ENCODE measurements around the gene MEG3.

The MEG3 gene

DNA sequence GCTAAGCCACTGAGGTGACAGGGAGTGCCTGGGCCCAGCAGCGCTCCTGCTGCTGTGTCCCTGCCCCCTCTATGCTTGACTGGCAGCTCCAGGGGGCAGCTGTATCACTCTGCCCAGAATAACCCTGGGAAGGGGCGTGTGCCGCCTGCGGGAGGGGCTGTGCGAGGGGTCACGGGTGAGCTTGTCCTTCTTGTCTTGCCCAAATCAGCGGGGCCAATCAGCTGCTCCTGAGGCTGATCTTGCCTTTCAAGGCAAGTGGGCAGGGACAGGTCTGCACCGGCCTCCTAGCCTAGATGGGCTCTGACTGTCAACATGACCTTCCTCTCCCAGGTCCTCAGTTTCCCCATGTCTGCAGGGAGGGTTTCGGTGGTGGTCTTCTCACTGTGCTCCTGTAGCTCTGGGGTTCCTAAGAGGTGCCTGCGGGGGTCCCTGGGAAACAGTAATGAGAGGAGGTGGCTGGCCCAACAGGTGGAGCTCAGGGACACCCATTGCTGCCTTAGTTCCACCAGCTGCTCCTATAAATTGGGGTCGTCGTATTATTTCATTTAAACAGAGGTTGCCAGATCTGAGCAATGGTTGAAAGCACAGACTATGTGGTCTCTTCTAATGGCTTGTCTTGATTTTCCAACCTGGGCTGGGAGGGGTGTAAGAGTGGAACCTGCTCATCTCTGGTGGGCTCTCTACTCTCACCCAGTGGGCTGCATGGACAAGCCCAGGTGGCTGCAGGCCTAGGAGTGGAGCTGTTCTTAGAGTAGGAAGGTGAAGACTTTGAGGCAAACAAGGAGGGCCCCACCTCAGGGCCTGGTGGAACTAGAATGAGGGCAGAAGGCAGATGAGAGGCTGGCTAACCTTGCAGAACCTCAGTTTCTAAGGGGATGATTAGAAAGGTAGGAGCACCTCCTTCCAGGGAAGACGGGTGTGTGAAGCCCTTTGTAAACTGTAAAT, 65.9 kb downstream of the MEG3 start:
- no peak overlapping the region for H3K9ac ChIP-seq (ENCODE audit: low read length)
- H3K4me1 ChIP-seq (ENCODE audit: control insufficient read depth, insufficient read depth, low read length), result no peaks in the 10 kb centered on the region
- no peaks in the 10 kb centered on the region for H3K27me3 ChIP-seq (ENCODE audit: control insufficient read depth, insufficient read depth, low read length)
- H3K4me3 ChIP-seq (ENCODE audit: low read length), result no peak overlapping the region
- H3K36me3 ChIP-seq (ENCODE audit: control insufficient read depth, insufficient read depth, low read length), result no peaks in the 10 kb centered on the region
- H3K27ac ChIP-seq (ENCODE audit: low read depth, low read length), result no peak overlapping the region

DNA sequence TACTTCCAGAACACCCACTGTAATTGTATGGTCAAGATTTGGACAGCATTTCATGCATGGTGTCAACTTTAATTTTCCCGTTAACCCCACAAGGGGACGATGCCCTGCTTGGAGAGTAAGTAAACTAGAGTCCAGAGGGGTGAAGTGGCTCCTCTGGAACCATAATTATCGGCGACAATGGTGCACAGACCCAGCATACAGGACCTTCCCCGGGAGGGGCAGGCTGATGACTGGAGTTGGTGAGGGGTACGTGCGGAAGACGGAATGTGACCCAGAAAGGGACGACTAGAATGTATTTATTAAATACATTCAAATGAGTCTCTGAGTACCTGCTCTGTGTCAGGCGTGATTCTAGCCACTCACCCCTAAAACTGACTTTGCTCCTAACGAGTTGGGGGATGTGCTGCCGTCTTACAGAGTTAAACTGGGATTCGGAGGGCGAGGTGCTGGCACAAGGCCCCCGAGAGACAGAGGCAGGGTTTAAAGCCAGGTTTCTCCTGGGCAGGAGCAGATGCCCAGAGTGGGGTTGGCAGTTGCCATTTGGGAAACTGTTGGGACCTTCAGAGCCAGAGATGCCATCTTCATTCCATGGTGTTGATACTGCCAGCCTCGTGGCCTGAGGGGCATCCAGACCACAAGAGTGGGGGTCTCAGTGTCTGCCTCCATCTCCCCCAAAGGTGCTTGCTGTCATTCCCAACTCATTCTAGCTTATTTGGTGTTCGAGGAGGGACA, 66.7 kb downstream of the MEG3 start:
- Histone ChIP-seq H3K36me3 (ENCODE audit: control insufficient read depth, insufficient read depth, low read length) (no peaks in the 10 kb centered on the region), H3K27me3 (ENCODE audit: control insufficient read depth, insufficient read depth, low read length) (no peaks in the 10 kb centered on the region), H3K27ac (ENCODE audit: low read depth, low read length) (no peak overlapping the region), H3K4me3 (ENCODE audit: low read length) (no peak overlapping the region), H3K4me1 (ENCODE audit: control insufficient read depth, insufficient read depth, low read length) (no peaks in the 10 kb centered on the region), H3K9ac (ENCODE audit: low read length) (no peak overlapping the region)

DNA sequence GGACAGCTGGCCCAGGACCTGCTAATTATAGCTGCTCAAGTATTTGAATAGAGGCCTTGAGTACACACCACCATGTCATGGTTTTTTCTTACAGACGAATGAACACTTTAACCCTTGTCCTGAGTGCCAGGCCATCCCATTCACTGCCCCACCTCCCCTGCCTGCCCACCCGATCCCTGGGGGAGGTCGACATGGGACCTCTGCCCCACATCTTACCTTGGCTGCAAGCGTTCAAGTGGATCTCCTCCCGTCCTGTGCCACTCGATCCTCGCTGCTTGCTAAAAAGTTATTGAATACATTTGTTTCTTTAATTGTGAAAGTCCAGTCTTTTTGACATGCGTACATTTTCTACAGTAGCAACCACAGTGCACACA, 67.3 kb downstream of the MEG3 start:
- H3K4me1 ChIP-seq (ENCODE audit: control insufficient read depth, insufficient read depth, low read length), result no peaks in the 10 kb centered on the region
- H3K9ac ChIP-seq (ENCODE audit: low read length), result no peak overlapping the region
- no peak overlapping the region for H3K27ac ChIP-seq (ENCODE audit: low read depth, low read length)
- no peak overlapping the region for H3K4me3 ChIP-seq (ENCODE audit: low read length)
- H3K27me3 ChIP-seq (ENCODE audit: control insufficient read depth, insufficient read depth, low read length), result no peaks in the 10 kb centered on the region
- no peaks in the 10 kb centered on the region for H3K36me3 ChIP-seq (ENCODE audit: control insufficient read depth, insufficient read depth, low read length)

DNA sequence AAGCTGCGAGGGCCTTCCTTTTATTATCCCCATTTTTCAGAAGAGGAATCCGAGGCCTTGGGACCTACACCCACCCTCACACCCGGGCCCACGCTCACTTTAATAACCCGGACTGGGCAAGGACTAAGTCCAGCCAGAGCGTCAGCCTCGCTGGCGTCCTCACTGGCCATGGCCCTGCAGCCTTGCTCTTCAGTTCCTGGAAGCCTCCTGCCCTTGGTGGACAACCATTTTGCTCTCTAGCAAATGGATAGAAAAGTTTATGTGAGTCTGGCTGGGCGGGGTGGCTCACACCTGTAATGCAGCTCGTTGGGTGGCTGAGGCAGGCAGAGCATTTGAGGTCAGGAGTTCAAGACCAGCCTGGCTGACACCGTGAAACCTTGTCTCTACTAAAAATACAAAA, 67.8 kb downstream of the MEG3 start:
- H3K4me1 ChIP-seq (ENCODE audit: control insufficient read depth, insufficient read depth, low read length), result no peaks in the 10 kb centered on the region
- no peak overlapping the region for H3K9ac ChIP-seq (ENCODE audit: low read length)
- no peak overlapping the region for H3K27ac ChIP-seq (ENCODE audit: low read depth, low read length)
- H3K36me3 ChIP-seq (ENCODE audit: control insufficient read depth, insufficient read depth, low read length), result no peaks in the 10 kb centered on the region
- no peak overlapping the region for H3K4me3 ChIP-seq (ENCODE audit: low read length)
- no peaks in the 10 kb centered on the region for H3K27me3 ChIP-seq (ENCODE audit: control insufficient read depth, insufficient read depth, low read length)

DNA sequence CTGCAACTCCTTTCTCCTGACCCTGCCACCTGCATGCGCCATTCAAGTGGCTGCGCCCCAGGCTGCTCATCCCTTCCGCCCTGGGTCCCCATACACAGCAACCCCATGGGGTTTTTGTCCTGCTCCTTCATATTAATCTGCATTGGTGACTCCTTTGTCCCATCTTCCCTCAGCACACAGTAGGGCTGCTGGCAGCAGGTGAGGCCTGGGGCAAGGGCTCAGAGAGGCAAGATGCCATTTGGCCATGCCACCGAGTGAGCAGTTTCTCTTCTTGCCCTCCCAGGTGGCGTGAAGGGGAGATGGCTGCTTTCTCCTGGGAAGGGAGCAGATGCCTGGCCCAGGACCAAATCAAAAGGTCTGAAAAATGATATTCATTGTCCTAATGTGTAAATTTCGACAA, 68.5 kb downstream of the MEG3 start:
- Histone ChIP-seq H3K27ac (ENCODE audit: low read depth, low read length) (no peak overlapping the region), H3K4me1 (ENCODE audit: control insufficient read depth, insufficient read depth, low read length) (no peaks in the 10 kb centered on the region), H3K4me3 (ENCODE audit: low read length) (no peak overlapping the region), H3K36me3 (ENCODE audit: control insufficient read depth, insufficient read depth, low read length) (no peaks in the 10 kb centered on the region), H3K27me3 (ENCODE audit: control insufficient read depth, insufficient read depth, low read length) (no peaks in the 10 kb centered on the region), H3K9ac (ENCODE audit: low read length) (no peak overlapping the region)

DNA sequence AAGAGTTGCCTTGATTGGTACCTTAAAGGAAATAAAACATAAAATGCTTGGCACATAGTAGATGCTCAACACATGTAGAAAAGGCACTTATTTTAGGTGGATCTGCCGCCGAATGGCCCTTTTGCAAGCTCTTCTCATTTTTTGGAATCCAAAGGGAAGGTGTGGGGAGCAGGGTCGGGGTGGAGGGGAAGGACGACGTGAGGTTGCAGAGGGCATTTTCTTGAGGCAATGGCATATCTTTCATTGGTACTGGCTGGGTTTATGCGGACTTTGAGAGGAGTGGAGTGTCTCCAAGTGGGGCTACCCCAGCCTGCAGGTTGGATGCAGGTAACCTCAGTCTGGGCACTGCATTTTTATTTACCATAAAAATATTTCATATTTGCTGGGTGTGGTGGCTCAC, 69.5 kb downstream of the MEG3 start:
- Histone ChIP-seq H3K9ac (ENCODE audit: low read length) (no peak overlapping the region), H3K4me3 (ENCODE audit: low read length) (no peak overlapping the region), H3K4me1 (ENCODE audit: control insufficient read depth, insufficient read depth, low read length) (no peaks in the 10 kb centered on the region), H3K36me3 (ENCODE audit: control insufficient read depth, insufficient read depth, low read length) (no peaks in the 10 kb centered on the region), H3K27me3 (ENCODE audit: control insufficient read depth, insufficient read depth, low read length) (no peaks in the 10 kb centered on the region), H3K27ac (ENCODE audit: low read depth, low read length) (no peak overlapping the region)

DNA sequence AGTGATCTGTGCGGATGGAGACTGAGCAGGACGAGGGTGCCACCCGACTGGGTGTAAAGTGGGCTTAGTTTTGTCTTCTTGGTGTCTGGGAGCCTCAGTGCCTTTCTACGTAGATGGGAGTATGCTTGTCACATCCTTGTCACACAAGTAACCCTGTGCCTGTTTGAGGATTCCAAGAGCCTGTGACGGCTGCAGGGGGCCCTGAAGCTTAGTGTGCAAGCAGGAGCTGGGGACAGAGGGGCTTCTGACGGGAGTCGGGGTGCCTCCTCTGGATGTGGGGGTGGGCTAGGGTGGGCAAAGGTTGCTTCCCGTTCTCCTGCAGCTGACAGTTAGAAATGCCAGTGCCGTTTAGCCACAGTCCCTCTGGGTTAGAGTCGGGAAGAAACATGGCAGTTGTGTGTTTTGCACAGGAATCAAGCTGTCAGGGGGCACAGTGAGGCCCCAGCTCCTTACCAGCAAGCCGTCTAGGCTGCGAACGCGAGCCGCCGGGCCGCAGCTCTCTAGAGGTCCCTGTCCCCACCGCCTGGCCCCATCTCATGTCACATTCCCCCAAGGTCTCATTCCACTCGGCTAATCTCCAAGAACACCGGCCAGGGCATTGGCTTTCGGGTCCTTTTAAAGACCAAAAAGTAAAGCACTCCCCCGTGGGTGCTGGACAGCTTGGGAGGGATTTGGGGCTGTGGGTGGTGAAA, 70.6 kb downstream of the MEG3 start:
- Histone ChIP-seq H3K36me3 (ENCODE audit: control insufficient read depth, insufficient read depth, low read length) (no peaks in the 10 kb centered on the region), H3K4me1 (ENCODE audit: control insufficient read depth, insufficient read depth, low read length) (no peaks in the 10 kb centered on the region), H3K27me3 (ENCODE audit: control insufficient read depth, insufficient read depth, low read length) (no peaks in the 10 kb centered on the region), H3K4me3 (ENCODE audit: low read length) (no peak overlapping the region), H3K27ac (ENCODE audit: low read depth, low read length) (no peak overlapping the region), H3K9ac (ENCODE audit: low read length) (no peak overlapping the region)

DNA sequence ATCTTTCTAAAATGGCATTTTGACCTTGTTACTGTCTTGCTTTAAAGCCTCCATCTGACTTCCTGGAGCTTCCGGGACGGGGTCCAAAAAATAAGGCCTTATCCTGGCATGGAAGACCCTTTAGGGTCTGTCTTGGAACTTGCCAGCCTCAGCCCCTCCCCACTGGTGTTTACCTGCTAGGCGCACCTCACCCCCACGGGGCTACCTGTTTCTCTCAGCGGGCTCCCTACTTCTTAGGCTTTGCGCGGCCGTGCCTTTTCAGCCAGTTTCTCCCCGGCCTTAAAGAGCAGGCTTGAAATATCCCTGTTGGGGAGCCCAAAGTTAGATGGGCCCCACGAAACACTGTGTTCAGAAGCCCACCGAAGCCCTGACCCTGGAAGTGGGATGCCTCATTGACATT, 72.5 kb downstream of the MEG3 start:
- Histone ChIP-seq H3K9ac (ENCODE audit: low read length) (no peak overlapping the region), H3K27ac (ENCODE audit: low read depth, low read length) (no peak overlapping the region), H3K36me3 (ENCODE audit: control insufficient read depth, insufficient read depth, low read length) (no peaks in the 10 kb centered on the region), H3K4me3 (ENCODE audit: low read length) (no peak overlapping the region), H3K27me3 (ENCODE audit: control insufficient read depth, insufficient read depth, low read length) (no peaks in the 10 kb centered on the region), H3K4me1 (ENCODE audit: control insufficient read depth, insufficient read depth, low read length) (no peaks in the 10 kb centered on the region)

DNA sequence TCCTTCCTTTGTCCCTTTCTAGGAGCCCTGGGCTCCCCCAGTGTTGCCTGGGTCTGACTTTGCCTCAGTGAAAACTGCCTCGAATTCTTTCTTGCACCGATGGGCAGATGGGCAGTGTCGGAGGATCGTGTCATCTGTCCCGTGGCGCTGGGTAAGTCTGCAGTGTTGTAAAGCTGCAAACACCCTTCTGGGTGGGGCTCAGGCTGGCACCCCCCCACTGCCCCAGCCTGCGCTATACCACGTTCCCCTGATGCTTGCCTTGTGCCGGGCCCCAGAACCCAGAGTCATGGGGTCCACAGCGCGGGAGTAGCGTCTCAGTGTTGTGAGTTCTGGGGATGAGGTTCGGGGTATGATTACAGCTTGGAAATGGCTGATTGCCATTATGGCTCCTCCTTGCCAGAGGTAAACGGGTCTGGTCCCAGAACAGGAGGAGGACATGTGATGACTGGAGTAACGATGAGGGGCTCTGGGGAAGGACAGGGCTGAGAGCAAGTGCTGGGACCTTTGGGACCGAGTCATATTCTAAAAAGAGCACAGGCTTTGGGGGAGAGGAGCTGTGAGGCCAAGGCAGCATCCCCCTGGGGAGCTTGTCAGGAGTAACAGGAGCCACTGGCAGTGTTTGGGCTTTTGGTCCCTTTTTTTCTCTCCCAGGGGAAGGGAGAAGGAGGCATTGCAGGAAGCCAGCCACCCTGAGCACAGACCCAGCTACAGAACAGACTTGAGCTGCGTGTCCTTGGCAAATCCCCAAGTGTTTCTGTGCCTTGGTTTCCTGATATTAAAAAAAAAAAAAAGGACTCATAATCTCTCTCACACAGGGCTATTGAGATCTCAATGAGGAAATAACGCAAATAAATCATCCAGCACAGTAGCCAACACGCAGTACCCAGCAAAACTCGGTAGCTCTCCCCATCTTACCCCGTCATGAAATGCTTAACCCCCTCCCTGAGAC, 73.3 kb downstream of the MEG3 start:
- H3K4me1 ChIP-seq (ENCODE audit: control insufficient read depth, insufficient read depth, low read length), result no peaks in the 10 kb centered on the region
- no peaks in the 10 kb centered on the region for H3K36me3 ChIP-seq (ENCODE audit: control insufficient read depth, insufficient read depth, low read length)
- no peak overlapping the region for H3K9ac ChIP-seq (ENCODE audit: low read length)
- H3K27me3 ChIP-seq (ENCODE audit: control insufficient read depth, insufficient read depth, low read length), result no peaks in the 10 kb centered on the region
- H3K27ac ChIP-seq (ENCODE audit: low read depth, low read length), result no peak overlapping the region
- no peak overlapping the region for H3K4me3 ChIP-seq (ENCODE audit: low read length)

DNA sequence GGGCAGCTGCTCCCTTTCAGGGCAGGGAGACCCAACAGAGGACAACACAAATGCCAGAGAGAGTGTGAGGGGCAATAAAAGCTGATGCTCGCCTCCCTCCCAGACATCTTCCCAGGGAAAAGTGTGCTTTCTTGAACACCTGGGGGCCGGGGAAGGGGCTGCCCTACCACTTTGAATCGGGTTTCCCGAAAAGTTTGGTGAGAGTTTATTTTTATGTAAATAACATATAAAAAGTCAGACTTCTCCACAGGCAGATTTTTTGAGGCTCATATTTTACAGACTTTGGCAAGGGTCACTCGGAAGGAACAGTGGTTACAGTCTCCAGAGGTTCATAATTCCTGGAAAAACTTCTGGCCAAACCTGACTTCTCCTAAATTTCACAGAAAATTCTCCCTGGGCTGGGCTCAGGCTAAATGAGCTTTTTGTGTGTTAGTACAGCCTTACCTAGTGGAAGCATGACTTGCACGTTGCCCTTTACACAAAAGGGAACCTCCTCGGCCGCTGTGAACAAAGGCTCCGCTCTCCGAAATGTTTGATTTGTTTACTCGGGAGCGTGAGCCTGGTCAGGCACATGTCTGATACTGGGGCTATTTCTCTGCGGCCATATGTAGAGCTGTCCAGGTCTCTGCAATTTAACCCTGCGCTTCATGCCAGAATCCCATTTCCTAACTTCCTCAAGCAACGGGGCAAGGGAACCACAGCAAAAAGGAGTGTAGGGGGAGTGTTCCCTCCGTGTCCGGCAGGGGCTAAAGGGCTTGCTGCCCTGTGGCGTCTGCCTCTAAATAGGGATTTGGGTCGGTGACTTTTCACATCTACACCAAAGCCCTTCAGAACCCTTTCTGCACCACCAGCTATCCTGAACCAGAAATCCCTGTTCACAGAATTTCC, 74.2 kb downstream of the MEG3 start:
- Histone ChIP-seq H3K4me1 (ENCODE audit: control insufficient read depth, insufficient read depth, low read length) (no peaks in the 10 kb centered on the region), H3K36me3 (ENCODE audit: control insufficient read depth, insufficient read depth, low read length) (no peaks in the 10 kb centered on the region), H3K9ac (ENCODE audit: low read length) (no peak overlapping the region), H3K4me3 (ENCODE audit: low read length) (no peak overlapping the region), H3K27me3 (ENCODE audit: control insufficient read depth, insufficient read depth, low read length) (no peaks in the 10 kb centered on the region), H3K27ac (ENCODE audit: low read depth, low read length) (no peak overlapping the region)

DNA sequence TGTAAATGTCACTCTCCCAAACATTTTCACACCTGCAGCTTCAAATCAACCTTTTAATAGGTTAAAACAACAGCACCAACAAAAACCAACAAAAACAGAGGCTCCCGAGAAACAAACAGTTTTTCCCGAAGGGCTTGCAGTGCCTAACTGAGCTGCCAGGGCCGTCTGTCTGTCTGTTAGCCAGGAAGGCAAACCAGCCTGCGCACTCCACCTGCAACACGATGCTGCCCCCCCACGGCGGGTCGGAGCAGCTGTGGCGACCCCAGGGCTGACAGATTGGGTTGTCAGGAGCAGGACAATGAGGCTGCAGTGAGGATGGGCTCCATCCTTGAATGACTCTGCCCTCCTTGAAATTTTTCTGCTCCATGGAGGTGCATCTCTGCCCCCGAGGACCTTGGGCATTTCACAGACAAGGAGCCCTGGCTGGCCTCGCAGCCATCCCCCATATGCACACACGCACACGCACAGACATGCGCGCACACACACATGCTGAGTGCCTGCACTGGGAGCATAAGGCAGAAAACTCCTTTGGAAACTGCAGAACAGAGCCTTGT, 75.0 kb downstream of the MEG3 start:
- Histone ChIP-seq H3K27ac (ENCODE audit: low read depth, low read length) (no peak overlapping the region), H3K9ac (ENCODE audit: low read length) (no peak overlapping the region), H3K27me3 (ENCODE audit: control insufficient read depth, insufficient read depth, low read length) (no peaks in the 10 kb centered on the region), H3K4me1 (ENCODE audit: control insufficient read depth, insufficient read depth, low read length) (no peaks in the 10 kb centered on the region), H3K4me3 (ENCODE audit: low read length) (no peak overlapping the region), H3K36me3 (ENCODE audit: control insufficient read depth, insufficient read depth, low read length) (no peaks in the 10 kb centered on the region)
